Gastrocnemius medialis (tissue), 4 donors: ENCODE data around the gene MAP3K4.

Source experiments
- CTCF ChIP-seq, 5 experiments: fragments of 450-650 bp in 3 of 5; fragments of 200-600 bp in 2 of 5; sonication (generic) in 2 of 5; IDR thresholded peaks in 4 of 5; conservative IDR thresholded peaks in 1 of 5; 1 replicate in 4 of 5; 2 replicates in 1 of 5; pipeline ENCODE4 v1.5.1; 2016 to 2019; ENCODE audit warnings: antibody characterized with exemption in 5 of 5, mild to moderate bottlenecking in 3 of 5, moderate library complexity in 3 of 5
- POLR2A ChIP-seq, 2 donors: fragments of 450-650 bp; IDR thresholded peaks; one replicate each; pipeline ENCODE4 v1.6.1; 2017; ENCODE audit warnings: antibody characterized with exemption in 2 of 2, mild to moderate bottlenecking in 2 of 2, moderate library complexity in 2 of 2

- TF ChIP-seq CTCF (IDR thresholded peaks at IDR 0.05 in 4 of 5, conservative IDR thresholded peaks at IDR 0.05 in 1 of 5) (no peak), POLR2A (IDR thresholded peaks at IDR 0.05) (no peak)
Measured at GRCh38 chr6:161058741-161059140, 67.2 kb downstream of the MAP3K4 start.
